NCI-H2081 treated with DMSO at 0.1 percent for 48 hours (cell line): Measurements from ENCODE around the gene DSCAM.
A peak's percentile ranks its signal among the peaks of the same experiment; 100 is the strongest.
"Not testable (repeated sequence)": the region's sequence is repeated elsewhere in the genome, so short reads cannot be mapped to it uniquely, and the experiment has no call there.

Experiments
- DNase-seq: peaks from one replicate; lab custom pipeline; 2025; lab: John Stamatoyannopoulos, UW

The DSCAM gene

GRCh38 chr21:40242586-40243265 lies 604.2 kb downstream of the DSCAM start:
- no peak for DNase-seq

GRCh38 chr21:40235528-40235927 lies 611.4 kb downstream of the DSCAM start:
- no peak for DNase-seq

DNA sequence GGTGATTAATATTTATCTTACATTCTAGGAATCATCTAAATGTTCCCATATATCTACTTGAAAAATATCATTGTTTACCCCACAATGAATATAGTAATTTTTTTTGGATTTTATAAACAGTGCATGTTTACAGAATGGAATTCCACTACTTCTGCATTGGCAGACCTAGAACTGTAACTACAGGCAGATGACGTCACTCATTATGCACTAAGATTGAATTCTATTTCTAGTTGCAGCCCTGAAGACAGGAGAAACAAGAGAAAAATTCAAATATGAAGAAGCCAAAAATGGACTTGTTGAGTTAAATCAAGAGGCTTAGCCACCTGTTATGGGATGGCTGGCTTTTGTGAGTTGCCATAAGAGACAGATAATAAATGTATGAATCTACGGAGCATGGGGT lies 615.0 kb downstream of the DSCAM start:
- DNase-seq, result no peak

DNA sequence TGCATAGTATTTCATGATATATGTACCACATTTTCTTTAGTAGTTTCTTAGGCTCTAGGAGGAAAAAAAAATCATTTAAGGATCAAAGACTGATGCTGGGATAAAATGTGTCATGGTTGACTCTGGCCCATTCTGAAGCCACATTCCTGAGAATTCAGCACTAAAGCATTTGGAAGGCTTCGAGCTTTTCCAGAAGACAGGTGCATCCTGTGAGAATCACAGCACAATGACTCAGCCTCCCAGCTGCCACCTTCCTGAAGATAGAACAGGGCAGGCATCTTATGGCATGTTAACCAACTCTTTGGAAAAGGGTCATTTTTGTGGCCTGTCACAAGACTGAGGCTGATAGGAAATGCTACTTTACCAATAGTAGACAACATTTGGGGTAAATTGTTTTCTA lies 619.9 kb downstream of the DSCAM start:
- DNase-seq, result no peak

DNA sequence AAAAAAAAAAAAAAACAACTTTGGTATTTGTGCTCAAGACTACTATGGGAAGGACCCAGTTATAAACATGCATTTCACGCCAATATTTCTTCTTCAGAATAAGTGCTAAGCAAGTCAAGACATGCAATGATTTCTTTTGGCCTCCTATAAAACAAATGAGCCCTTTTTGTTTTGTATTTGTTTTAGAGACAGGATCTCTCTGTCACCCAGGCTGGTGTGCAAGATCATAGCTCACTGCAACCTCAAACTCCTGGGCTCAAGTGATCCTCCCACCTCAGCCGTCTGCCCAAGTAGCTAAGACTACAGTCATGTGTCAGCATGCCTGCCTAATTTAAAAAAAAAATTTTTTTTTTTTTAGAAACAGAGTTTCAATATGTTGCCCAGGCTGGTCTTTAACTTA lies 631.0 kb downstream of the DSCAM start:
- no peak for DNase-seq

- no peak for DNase-seq
Measured at GRCh38 chr21:40210251-40210650, 636.7 kb downstream of the DSCAM start.

DNA sequence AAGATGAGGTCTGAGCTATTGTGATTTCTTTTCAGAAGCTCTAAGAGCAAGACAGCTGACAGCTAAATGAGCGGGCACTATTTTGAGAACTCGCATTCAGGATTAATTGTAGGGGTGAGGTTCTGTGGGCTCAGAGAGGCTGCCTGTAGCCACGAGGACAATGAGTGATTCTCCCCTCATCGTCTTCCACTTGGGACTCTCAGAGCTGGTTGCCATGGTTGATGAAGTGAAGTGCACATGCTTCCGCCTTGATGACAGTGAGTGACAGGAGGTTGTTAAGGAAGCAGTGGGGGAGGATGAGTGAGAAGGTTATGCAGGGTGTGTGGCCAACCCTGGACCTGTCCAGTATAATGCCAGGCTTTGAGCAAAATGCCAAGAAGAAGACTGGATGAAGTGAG lies 638.0 kb downstream of the DSCAM start:
- DNase-seq, result no peak

GRCh38 chr21:40208206-40208947 lies 638.6 kb downstream of the DSCAM start:
- no peak for DNase-seq

DNA sequence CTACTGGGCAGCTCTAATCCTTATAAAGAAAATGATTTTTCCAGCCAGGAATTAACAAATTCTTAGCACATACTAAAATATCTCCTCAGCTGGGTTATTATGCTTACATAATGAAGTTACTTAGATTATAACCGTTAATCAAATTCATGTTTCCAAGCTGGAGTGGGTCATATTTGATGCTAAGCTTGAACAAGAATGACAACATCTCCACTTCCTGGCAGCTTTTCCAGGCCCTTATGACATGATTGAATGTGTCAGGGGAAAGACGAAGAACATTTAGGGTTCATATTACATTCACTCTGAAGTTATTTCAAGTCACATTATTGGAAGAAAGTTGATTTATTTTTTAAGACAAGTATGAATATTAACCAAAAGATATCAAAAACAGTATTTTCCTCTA lies 646.0 kb downstream of the DSCAM start:
- DNase-seq, result no peak

GRCh38 chr21:40200126-40200525 lies 646.8 kb downstream of the DSCAM start:
- DNase-seq, result no peak

DNA sequence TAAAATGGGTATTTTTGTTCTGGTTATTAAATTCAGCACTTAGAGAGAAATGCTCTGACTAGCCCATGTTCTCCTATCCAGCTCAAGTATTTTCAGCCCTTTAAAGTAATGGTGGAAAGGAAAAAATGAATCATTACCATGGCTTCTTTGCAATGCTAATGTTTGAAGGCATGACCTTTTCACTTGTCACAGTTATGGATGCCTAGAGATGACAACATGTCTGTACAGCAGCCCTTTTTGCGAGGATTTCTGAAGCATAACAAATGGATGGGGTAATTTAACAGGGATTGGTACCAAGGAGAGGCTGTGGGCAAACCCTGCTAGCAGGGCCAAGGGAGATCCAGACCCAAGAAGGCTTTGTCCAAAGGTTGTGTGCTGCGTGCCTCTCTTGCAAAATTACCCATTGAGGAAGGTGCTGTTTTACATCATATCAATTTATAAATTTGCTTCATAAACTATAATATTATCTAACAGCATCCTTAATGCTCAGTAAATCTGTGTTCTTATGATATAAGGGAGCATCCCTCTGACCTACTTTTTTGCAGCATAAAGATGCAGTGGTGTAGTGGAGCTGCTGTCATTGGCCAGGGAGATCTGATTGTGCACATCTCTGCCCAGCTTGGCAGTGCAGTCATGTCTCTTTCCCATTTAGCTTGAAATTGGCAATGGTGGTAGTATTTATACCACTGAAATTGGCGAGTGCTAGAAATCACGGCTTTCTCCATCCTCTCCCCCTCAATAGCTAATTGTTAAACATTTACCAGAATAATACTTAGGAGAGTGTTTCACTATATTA lies 652.6 kb downstream of the DSCAM start:
- DNase-seq, result no peak

- DNase-seq, result no peak
Measured at GRCh38 chr21:40191616-40192015, 655.3 kb downstream of the DSCAM start.

DNA sequence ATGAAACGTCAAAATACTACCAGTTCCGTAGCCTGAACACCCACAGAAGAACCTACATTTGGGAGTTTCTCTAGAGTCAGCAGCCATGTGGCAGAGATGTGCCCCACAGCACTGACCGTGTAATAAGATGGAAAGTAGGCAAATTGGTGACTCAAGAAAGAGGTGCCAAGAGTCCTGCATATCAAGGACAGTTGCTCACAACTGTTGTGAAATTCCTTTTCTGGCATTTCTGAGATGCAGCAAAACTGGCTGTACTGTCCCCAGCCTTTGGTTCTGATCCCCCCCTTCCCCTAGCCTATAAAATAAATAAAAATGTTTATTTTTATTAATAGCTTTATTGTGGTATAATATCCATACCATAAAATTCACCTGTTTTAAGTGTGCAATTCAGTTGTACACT lies 655.8 kb downstream of the DSCAM start:
- DNase-seq, result no peak

- no peak for DNase-seq
Measured at GRCh38 chr21:40187946-40188654, 658.9 kb downstream of the DSCAM start.

- DNase-seq, result no peak
Measured at GRCh38 chr21:40187244-40187643, 659.7 kb downstream of the DSCAM start.

- no peak for DNase-seq
Measured at GRCh38 chr21:40186045-40186444, 660.9 kb downstream of the DSCAM start.

DNA sequence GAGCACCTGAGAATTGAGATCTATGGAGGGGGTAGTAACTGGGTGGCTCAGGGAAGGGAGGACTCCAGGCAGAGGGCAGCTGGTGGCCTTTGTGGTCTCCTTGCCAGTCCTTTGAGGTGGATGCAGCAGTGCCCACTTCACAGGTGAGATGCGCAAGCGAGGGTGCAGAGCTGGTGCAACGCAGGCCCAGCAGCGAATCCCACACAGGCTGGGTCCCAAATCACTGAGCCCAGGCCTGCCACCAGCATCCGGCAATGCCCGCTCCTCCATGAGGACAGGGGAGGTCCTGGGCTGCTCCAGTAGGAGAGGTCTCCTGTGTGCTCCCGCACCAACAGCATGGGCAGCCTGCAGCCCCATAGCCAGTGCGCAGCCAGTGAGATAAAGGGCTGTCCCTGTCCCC lies 661.8 kb downstream of the DSCAM start:
- no peak for DNase-seq

DNA sequence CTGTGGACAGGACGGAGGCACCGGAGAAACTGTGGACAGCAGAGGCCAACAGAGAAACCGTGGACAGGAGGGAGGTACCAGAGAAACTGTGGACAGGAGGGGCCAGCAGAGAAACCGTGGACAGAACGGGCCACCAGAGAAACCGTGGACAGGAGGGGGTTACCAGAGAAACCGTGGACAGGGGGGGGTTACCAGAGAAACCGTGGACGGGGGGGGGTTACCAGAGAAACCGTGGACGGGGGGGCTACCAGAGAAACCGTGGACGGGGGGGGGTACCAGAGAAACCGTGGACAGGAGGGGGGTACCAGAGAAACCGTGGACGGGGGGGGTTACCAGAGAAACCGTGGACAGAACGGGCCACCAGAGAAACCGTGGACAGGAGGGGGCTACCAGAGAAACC lies 664.5 kb downstream of the DSCAM start:
- DNase-seq, result not testable (repeated sequence)

DNA sequence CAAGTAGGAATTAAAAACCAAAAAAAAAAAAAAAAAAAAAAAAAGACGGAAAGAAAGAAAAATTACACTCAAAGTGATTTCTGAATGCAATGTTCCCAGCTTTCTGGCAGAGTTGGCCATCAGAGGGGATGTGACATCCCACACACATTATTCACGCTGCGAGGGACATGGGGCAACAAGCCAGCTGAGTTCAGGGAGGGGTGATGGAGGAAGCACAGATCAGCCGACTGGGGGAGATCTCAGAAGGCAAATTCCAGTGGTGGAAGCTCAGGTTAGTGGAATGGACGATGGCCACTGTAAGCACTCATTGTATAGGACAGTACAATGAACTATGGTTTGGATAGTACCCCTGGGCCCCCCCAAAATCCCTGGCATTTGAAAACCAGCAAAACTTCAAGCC lies 667.8 kb downstream of the DSCAM start:
- no peak for DNase-seq

GRCh38 chr21:40178726-40179125 lies 668.2 kb downstream of the DSCAM start:
- DNase-seq, result no peak

DNA sequence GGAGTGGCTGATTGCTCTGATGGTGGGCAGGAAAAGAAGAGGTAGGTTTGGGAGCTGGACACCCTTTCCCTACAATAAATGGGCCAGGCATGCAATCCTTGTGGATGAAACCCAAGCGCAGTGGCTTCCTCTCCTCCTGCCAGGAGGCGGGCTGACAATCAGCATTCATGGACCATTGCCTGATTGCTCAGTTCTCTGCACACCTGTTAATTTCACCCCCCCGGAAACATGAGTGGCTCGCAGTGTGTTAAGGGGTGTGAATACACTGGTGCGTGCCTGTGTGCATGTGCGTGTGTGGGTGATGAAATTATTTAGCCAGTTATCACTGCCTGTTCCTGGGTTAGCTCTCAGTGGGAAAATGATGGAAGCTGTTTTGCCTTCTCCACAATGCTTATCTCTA lies 669.0 kb downstream of the DSCAM start:
- peak; percentile 9 for DNase-seq

DNA sequence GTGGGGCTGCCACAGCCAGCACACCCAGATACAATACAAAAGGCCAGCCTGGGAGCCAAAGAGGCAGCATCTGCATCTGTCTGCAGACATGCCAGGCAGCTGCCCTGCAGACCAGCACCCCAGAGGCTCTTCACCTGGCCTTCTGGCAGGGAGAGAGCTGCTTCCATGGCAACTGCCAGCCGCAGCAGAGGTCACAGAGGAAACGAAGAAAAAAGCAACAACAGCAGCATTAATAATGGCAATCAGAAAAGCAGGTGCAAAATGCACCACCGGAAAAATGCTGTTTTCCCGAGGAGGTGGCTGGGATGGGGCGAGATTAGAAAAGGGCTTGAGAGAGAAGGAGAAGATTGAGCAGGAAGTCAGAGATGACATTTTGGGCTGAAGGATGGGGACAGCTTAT lies 670.2 kb downstream of the DSCAM start:
- DNase-seq, result peak; percentile 64
